Peyer's patch (tissue), 4 donors: ENCODE data around the gene COL4A1. TPM values are rescaled to one million over a fixed set of nuclear protein-coding genes. Genes with fewer than 3 reads are reported as not detected.

ENCODE experiments used
- DNase-seq, 3 donors: peaks; one replicate each; pipeline ENCODE4 v3.0.0-alpha.2; 2017 to 2019
- H3K27ac ChIP-seq, 4 donors: fragments of 200-600 bp; sonication (generic); one replicate each; pipeline ENCODE4 v1.5.1; 2016 to 2019
- H3K27me3 ChIP-seq, 2 donors: fragments of 200-600 bp; sonication (generic); one replicate each; pipeline ENCODE4 v1.5.1; 2019
- H3K36me3 ChIP-seq, 3 donors: fragments of 200-600 bp; sonication (generic); one replicate each; pipeline ENCODE4 v1.5.1; 2016 to 2019
- H3K4me1 ChIP-seq, 4 donors: fragments of 200-600 bp; sonication (generic); one replicate each; pipeline ENCODE4 v1.5.1; 2016 to 2019
- H3K4me3 ChIP-seq, 4 donors: fragments of 200-600 bp; sonication (generic); 1 replicate in 3 of 4; 2 replicates in 1 of 4; pipeline ENCODE4 v1.5.1; 2016 to 2019; ENCODE audit warnings: mild to moderate bottlenecking in 1 of 4
- H3K9me3 ChIP-seq, 4 donors: fragments of 200-600 bp; sonication (generic); one replicate each; pipeline ENCODE4 v1.5.1; 2016 to 2019; ENCODE audit warnings: mild to moderate bottlenecking in 1 of 4
- CTCF ChIP-seq, 6 experiments: fragments of 450-650 bp in 4 of 6; fragments of 200-600 bp in 2 of 6; sonication (generic) in 1 of 6; IDR thresholded peaks; one replicate each; pipeline ENCODE4 v1.5.1; 2017 to 2019; ENCODE audit warnings: antibody characterized with exemption in 6 of 6, mild to moderate bottlenecking in 3 of 6, moderate library complexity in 1 of 6
- POLR2A ChIP-seq, 2 donors: fragments of 450-650 bp; IDR thresholded peaks; one replicate each; pipeline ENCODE4 v1.5.1; 2017; ENCODE audit warnings: antibody characterized with exemption in 2 of 2, mild to moderate bottlenecking in 2 of 2, moderate library complexity in 2 of 2
- total RNA-seq, 4 donors: library from RNA; depleted of rRNA; stranded (reverse); fragments of >200 nt; gene quantifications; one replicate each; pipeline ENCODE4 v1.1.0, GENCODE V29; 2016

The COL4A1 gene
- total RNA-seq, 4 donors from 2014 or later, result 28.0 to 69.3 (median 36.3) TPM

- TF ChIP-seq POLR2A (IDR thresholded peaks at IDR 0.05) (no peak), CTCF (IDR thresholded peaks at IDR 0.05) (no peak)
- no peak for DNase-seq
- H3K27me3 ChIP-seq, result no peaks in the 10 kb centered on the region
Measured at GRCh38 chr13:110132225-110132982, 174.6 kb downstream of the COL4A1 start.

GRCh38 chr13:110131424-110131823 lies 175.5 kb downstream of the COL4A1 start:
- H3K4me1 ChIP-seq, result peaks cover 0 to 8% (median 0%) of the 10 kb centered on the region in 4 donors
- no peak overlapping the region for H3K27ac ChIP-seq
- H3K4me3 ChIP-seq, result no peak overlapping the region
- no peak for TF ChIP-seq CTCF (IDR thresholded peaks at IDR 0.05)
- no peak for TF ChIP-seq POLR2A (IDR thresholded peaks at IDR 0.05)
- H3K9me3 ChIP-seq, result no peaks in the 10 kb centered on the region
- H3K36me3 ChIP-seq, result no peaks in the 10 kb centered on the region
- no peaks in the 10 kb centered on the region for H3K27me3 ChIP-seq
- peak in 1 of 3 donors; percentile 37 for DNase-seq

More at GRCh38 chr13:110132225-110132982, 174.6 kb downstream of the COL4A1 start:
- Histone ChIP-seq H3K36me3 (no peaks in the 10 kb centered on the region), H3K4me3 (no peak overlapping the region), H3K4me1 (peaks cover 0 to 6% (median 0%) of the 10 kb centered on the region in 4 donors), H3K9me3 (no peaks in the 10 kb centered on the region), H3K27ac (no peak overlapping the region)

- DNase-seq, result no peak
Measured at GRCh38 chr13:110130431-110130830, 176.5 kb downstream of the COL4A1 start.

GRCh38 chr13:110129539-110130186 lies 177.3 kb downstream of the COL4A1 start:
- TF ChIP-seq CTCF (IDR thresholded peaks at IDR 0.05) (no peak), POLR2A (IDR thresholded peaks at IDR 0.05) (no peak)
- no peak for DNase-seq
- Histone ChIP-seq H3K4me1 (peaks cover 0 to 8% (median 0%) of the 10 kb centered on the region in 4 donors), H3K27ac (no peak overlapping the region), H3K27me3 (no peaks in the 10 kb centered on the region), H3K9me3 (no peaks in the 10 kb centered on the region), H3K4me3 (no peak overlapping the region), H3K36me3 (no peaks in the 10 kb centered on the region)

More at GRCh38 chr13:110130431-110130830, 176.5 kb downstream of the COL4A1 start:
- Histone ChIP-seq H3K27me3 (no peaks in the 10 kb centered on the region), H3K4me3 (no peak overlapping the region), H3K36me3 (no peaks in the 10 kb centered on the region), H3K4me1 (peaks cover 0 to 8% (median 0%) of the 10 kb centered on the region in 4 donors), H3K9me3 (no peaks in the 10 kb centered on the region), H3K27ac (no peak overlapping the region)
- TF ChIP-seq POLR2A (IDR thresholded peaks at IDR 0.05), result no peak
- no peak for TF ChIP-seq CTCF (IDR thresholded peaks at IDR 0.05)

- no peak overlapping the region for H3K27ac ChIP-seq
- no peaks in the 10 kb centered on the region for H3K9me3 ChIP-seq
- TF ChIP-seq CTCF (IDR thresholded peaks at IDR 0.05) (no peak), POLR2A (IDR thresholded peaks at IDR 0.05) (no peak)
- no peak overlapping the region for H3K4me3 ChIP-seq
- no peak for DNase-seq
- H3K36me3 ChIP-seq, result no peaks in the 10 kb centered on the region
- H3K4me1 ChIP-seq, result peaks cover 0 to 8% (median 0%) of the 10 kb centered on the region in 4 donors
- H3K27me3 ChIP-seq, result no peaks in the 10 kb centered on the region
Measured at GRCh38 chr13:110129076-110129475, 177.9 kb downstream of the COL4A1 start.
